Astrocyte of the spinal cord (primary cell): ENCODE measurements around the gene DDX46.

Experiments
- DNase-seq: peaks from one replicate; pipeline ENCODE4 v3.0.0; 2011; ENCODE audit warnings: low read depth, low spot score
- H3K4me3 ChIP-seq: 2 replicates; pipeline ENCODE4 v1.5.1; 2011; ENCODE audit warnings: low read depth, mild to moderate bottlenecking, low read length, moderate library complexity
- in situ Hi-C: cut with HindIII; loops from 2 replicates; pipeline ENCODE4 v1.10.0; 2017; ENCODE audit warnings: low sequenced_read_pairs
- TF ChIP-seq, protein P1 (sequence below): IDR thresholded peaks from 2 replicates; pipeline ENCODE4 v1.5.1; 2012; ENCODE audit warnings: low read depth, mild to moderate bottlenecking, low read length, inconsistent platforms

Gene DDX46

GRCh38 chr5:134735243-134735642 is 23.3 kb upstream of the DDX46 start:
- no peak overlapping the region for H3K4me3 ChIP-seq
- TF ChIP-seq, protein P1, sequence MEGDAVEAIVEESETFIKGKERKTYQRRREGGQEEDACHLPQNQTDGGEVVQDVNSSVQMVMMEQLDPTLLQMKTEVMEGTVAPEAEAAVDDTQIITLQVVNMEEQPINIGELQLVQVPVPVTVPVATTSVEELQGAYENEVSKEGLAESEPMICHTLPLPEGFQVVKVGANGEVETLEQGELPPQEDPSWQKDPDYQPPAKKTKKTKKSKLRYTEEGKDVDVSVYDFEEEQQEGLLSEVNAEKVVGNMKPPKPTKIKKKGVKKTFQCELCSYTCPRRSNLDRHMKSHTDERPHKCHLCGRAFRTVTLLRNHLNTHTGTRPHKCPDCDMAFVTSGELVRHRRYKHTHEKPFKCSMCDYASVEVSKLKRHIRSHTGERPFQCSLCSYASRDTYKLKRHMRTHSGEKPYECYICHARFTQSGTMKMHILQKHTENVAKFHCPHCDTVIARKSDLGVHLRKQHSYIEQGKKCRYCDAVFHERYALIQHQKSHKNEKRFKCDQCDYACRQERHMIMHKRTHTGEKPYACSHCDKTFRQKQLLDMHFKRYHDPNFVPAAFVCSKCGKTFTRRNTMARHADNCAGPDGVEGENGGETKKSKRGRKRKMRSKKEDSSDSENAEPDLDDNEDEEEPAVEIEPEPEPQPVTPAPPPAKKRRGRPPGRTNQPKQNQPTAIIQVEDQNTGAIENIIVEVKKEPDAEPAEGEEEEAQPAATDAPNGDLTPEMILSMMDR: no peak
- in situ Hi-C loops: no loop called here
- DNase-seq: no peak

- no peak for DNase-seq
- in situ Hi-C loops: no loop called here
- H3K4me3 ChIP-seq: no peak overlapping the region
- TF ChIP-seq, protein P1: no peak
Measured at GRCh38 chr5:134736173-134736812, 22.3 kb upstream of the DDX46 start.

DNA sequence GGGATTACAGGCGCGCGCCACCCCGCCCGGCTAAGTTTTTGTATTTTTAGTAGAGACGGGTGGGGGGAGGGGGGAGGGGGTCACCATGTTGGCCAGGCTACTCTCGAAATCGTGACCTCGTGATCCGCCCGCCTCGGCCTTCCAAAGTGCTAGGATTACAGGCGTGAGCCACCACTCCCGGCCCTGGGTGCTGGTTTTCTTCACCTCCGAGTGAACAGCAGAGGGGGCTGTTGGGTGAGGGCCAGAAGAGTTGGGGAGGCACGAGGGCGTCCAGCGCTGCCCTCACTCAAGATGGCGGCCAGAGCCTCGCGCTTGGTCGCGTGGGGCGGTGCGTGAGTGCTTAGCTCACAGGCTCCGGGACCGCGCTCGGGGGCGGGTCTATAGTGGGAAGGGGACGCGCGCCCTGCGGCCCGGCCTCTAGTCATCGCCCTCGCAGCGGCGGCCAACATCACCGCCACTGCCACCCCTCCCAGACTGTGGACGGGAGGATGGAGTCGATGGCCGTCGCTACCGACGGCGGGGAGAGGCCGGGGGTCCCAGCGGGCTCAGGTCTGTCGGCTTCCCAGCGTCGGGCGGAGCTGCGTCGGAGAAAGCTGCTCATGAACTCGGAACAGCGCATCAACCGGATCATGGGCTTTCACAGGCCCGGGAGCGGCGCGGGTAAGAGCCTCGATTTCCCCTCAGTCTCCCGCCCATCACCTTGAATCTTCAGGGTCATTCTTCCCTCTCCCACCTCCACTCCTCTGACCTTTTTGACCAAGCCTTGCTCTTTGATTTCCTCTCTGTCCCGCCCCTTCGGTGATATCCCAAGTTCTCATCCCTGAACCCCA is 20.2 kb upstream of the DDX46 start, which contains the start of gene CAMLG:
Gene CAMLG (plus strand): TSS at position 416 of the 830 bp plus-strand sequence. CDS start 73 bp downstream, at position 489.
- in situ Hi-C loops: no loop called here
- DNase-seq: peak; percentile 98
- TF ChIP-seq, protein P1: peak; percentile 57
- H3K4me3 ChIP-seq: peak within 1 kb of the TSS; percentile 94

GRCh38 chr5:134738963-134739661 is 19.5 kb upstream of the DDX46 start:
- peak overlapping the region; percentile 94 for H3K4me3 ChIP-seq
- DNase-seq: peak; percentile 37
- TF ChIP-seq, protein P1: peak; percentile 8
- in situ Hi-C loops: no loop called here

- no peak for DNase-seq
- in situ Hi-C loops: no loop called here
- no peak overlapping the region for H3K4me3 ChIP-seq
- TF ChIP-seq, protein P1: no peak
Measured at GRCh38 chr5:134741052-134741451, 17.5 kb upstream of the DDX46 start.

GRCh38 chr5:134742134-134742533 is 16.4 kb upstream of the DDX46 start:
- DNase-seq: no peak
- TF ChIP-seq, protein P1: no peak
- no peak overlapping the region for H3K4me3 ChIP-seq
- in situ Hi-C loops: no loop called here
